GM12878 (cell line): Measurements from ENCODE around the gene KRT79. TPM values are rescaled to one million over a fixed set of nuclear protein-coding genes. Genes with fewer than 3 reads are reported as not detected.

Experiments used
- ATAC-seq: fragments of 200-7000 bp; cut with Tn5 transposase; 3 replicates; pipeline ENCODE4 v1.9.1; 2020; ENCODE audit warnings: mild to moderate bottlenecking, moderate library complexity
- BruUV-seq: library from RNA; stranded (reverse); fragments of 400-500 nt; replicated peaks from 2 replicates; lab custom pipeline; 2021; lab: Mats Ljungman, UMichigan
- CTCF ChIA-PET: fragments of 300-600 bp; sonication (Branson Sonifier 250); formaldehyde crosslinking; extraction: SDS; loops from one replicate; lab custom pipeline; 2021; ENCODE audit warnings: inconsistent platforms; lab: Yijun Ruan, JAX
- POLR2A ChIA-PET: fragments of 350-600 bp; formaldehyde crosslinking; extraction: SDS; loops from one replicate; lab custom pipeline; 2021; ENCODE audit warnings: inconsistent platforms; lab: Charles Lee
- RAD21 ChIA-PET: fragments of 300-600 bp; sonication (Branson Sonifier 250); formaldehyde crosslinking; loops from one replicate; lab custom pipeline; 2023; ENCODE audit warnings: antibody characterized with exemption; ENCODE audit not compliant: unreplicated experiment; lab: Charles Lee
- SMC1A ChIA-PET: fragments of 300-600 bp; sonication (Branson Sonifier 250); formaldehyde crosslinking; loops from one replicate; lab custom pipeline; 2023; ENCODE audit not compliant: unreplicated experiment, uncharacterized antibody; lab: Charles Lee
- DNase-seq: peaks from one replicate; pipeline ENCODE4 v3.0.0-alpha.2; 2011; ENCODE audit warnings: low read depth, low spot score
- FAIRE-seq: peaks from 3 replicates; lab custom pipeline; 2011; peaks lifted over from hg19 to GRCh38; lab: Jason Lieb, UNC
- H2AFZ ChIP-seq: 2 replicates; pipeline ENCODE4 v1.6.0; 2011; ENCODE audit warnings: low read depth, low read length, control low read depth; ENCODE audit not compliant: control insufficient read depth
- H3K27ac ChIP-seq: 2 replicates; pipeline ENCODE4 v1.5.1; 2011; ENCODE audit warnings: control low read depth; ENCODE audit not compliant: control insufficient read depth, insufficient read depth
- H3K27me3 ChIP-seq, 2 experiments: replicated peaks in 1 of 2; 2 replicates each; pipeline versions ENCODE4 v1.6.0 to v1.6.1; 2011; ENCODE audit warnings: low read length in 1 of 2; ENCODE audit not compliant: control insufficient read depth in 2 of 2, insufficient read depth in 2 of 2
- H3K36me3 ChIP-seq, 2 experiments: 2 replicates each; pipeline ENCODE4 v1.5.1; 2011; ENCODE audit warnings: low read length in 1 of 2; ENCODE audit not compliant: control insufficient read depth in 2 of 2, insufficient read depth in 2 of 2
- H3K4me1 ChIP-seq: 2 replicates; pipeline ENCODE4 v1.6.1; 2011; ENCODE audit warnings: mild to moderate bottlenecking, low read length, moderate library complexity, mixed read lengths; ENCODE audit not compliant: control insufficient read depth, insufficient read depth
- H3K4me2 ChIP-seq: 2 replicates; pipeline ENCODE4 v1.6.0; 2011; ENCODE audit warnings: control low read depth; ENCODE audit not compliant: control insufficient read depth, insufficient read depth
- H3K4me3 ChIP-seq: fragments of 200-600 bp; sonication (generic); 2 replicates; pipeline ENCODE4 v1.5.1; 2016
- H3K79me2 ChIP-seq: 2 replicates; pipeline ENCODE4 v1.6.0; 2011; ENCODE audit warnings: low read length; ENCODE audit not compliant: control insufficient read depth, insufficient read depth
- H3K9ac ChIP-seq: 2 replicates; pipeline ENCODE4 v1.8.0; 2011; ENCODE audit warnings: low read length, control low read depth, mixed read lengths; ENCODE audit not compliant: control insufficient read depth, insufficient read depth
- H3K9me3 ChIP-seq: replicated peaks from 3 replicates; pipeline ENCODE4 v1.5.1; 2011; ENCODE audit warnings: mild to moderate bottlenecking, low read length; ENCODE audit not compliant: control insufficient read depth, insufficient read depth
- H4K20me1 ChIP-seq: 2 replicates; pipeline ENCODE4 v1.6.0; 2011; ENCODE audit not compliant: control insufficient read depth, insufficient read depth
- ATF3 ChIP-seq: IDR thresholded peaks from 2 replicates; pipeline ENCODE4 v1.6.1; 2011; ENCODE audit warnings: low read depth, mild to moderate bottlenecking, low read length, moderate library complexity, borderline replicate concordance; ENCODE audit errors: extremely low read depth
- CBFB ChIP-seq: IDR thresholded peaks from 2 replicates; pipeline ENCODE4 v1.6.1; 2016; ENCODE audit warnings: antibody characterized with exemption, low read depth
- CREB1 ChIP-seq: IDR thresholded peaks from 2 replicates; pipeline ENCODE4 v1.6.1; 2012; ENCODE audit warnings: low read depth, mild to moderate bottlenecking, inconsistent platforms
- IKZF1 ChIP-seq: fragments of 450-650 bp; conservative IDR thresholded peaks from 2 replicates; pipeline ENCODE4 v1.6.1; 2017; ENCODE audit warnings: antibody characterized with exemption, mild to moderate bottlenecking
- IKZF2 ChIP-seq, 2 experiments: fragments of 450-650 bp; IDR thresholded peaks; 2 replicates each; pipeline ENCODE4 v1.6.1; 2017; ENCODE audit warnings: mild to moderate bottlenecking in 2 of 2, moderate library complexity in 2 of 2
- LARP7 ChIP-seq: fragments of 450-650 bp; IDR thresholded peaks from 2 replicates; pipeline ENCODE4 v1.6.1; 2017; ENCODE audit warnings: mild to moderate bottlenecking
- MTA3 ChIP-seq: IDR thresholded peaks from 2 replicates; pipeline ENCODE4 v1.6.1; 2012; ENCODE audit warnings: low read length, inconsistent platforms, borderline replicate concordance
- PML ChIP-seq: IDR thresholded peaks from 2 replicates; pipeline ENCODE4 v1.6.1; 2012; ENCODE audit warnings: low read length, inconsistent platforms
- RAD21 ChIP-seq: IDR thresholded peaks from 2 replicates; pipeline ENCODE4 v1.6.1; 2011; ENCODE audit warnings: mild to moderate bottlenecking, low read depth, low read length, moderate library complexity; ENCODE audit not compliant: insufficient read depth
- STAT3 ChIP-seq: IDR thresholded peaks from 2 replicates; pipeline ENCODE4 v1.6.1; 2011; ENCODE audit warnings: low read depth, low read length, improper control_type of control experiment
- TCF3 ChIP-seq: IDR thresholded peaks from 2 replicates; pipeline ENCODE4 v1.6.1; 2012; ENCODE audit warnings: low read depth, mild to moderate bottlenecking, low read length, borderline replicate concordance; ENCODE audit not compliant: insufficient read depth
- ZBTB40 ChIP-seq: fragments of 450-650 bp; IDR thresholded peaks from 2 replicates; pipeline ENCODE4 v1.6.1; 2016; ENCODE audit warnings: mild to moderate bottlenecking, moderate library complexity, borderline replicate concordance
- WGBS: methylation state at CpG from one replicate; pipeline ENCODE4 v1.1.6; 2016; ENCODE audit warnings: low lambda C conversion rate; ENCODE audit not compliant: insufficient replicate concordance, insufficient coverage; ENCODE audit errors: missing lambda C conversion rate; 5-methylcytosine and 5-hydroxymethylcytosine counted together
- in situ Hi-C: fragments of 300-500 bp; cut with MboI; formaldehyde crosslinking; loops from 9 replicates; pipeline ENCODE4 v1.14.3; 2018; ENCODE audit warnings: mixed read lengths
- intact Hi-C: fragments of 100-400 bp; cut with micrococcal nuclease; formaldehyde crosslinking; loops from one replicate; pipeline ENCODE4 v1.14.2; 2022; ENCODE audit not compliant: unreplicated experiment
- polyA plus RNA-seq, 11 experiments: library from polyadenylated mRNA; depleted of rRNA in 4 of 11; unstranded in 6 of 11; stranded (reverse) in 5 of 11; fragments of >200 nt; fragmentation: Nextera tagmentation in 4 of 11; fragmentation: Illumina TruSeq in 1 of 11; extraction: Ambion mirVana in 4 of 11; extraction: Trizol in 1 of 11; gene quantifications; 1 replicate in 1 of 11; 2 replicates in 10 of 11; pipeline versions ENCODE4 v1.2.1 to v1.2.3, GENCODE V29; 2011 to 2016; ENCODE audit warnings: inconsistent platforms in 2 of 11, missing spikeins in 2 of 11, low read depth in 1 of 11
- total RNA-seq, 4 experiments: library from RNA; depleted of rRNA in 3 of 4; stranded (reverse); fragments of >200 nt in 3 of 4; fragmentation: Illumina TruSeq in 1 of 4; extraction: Trizol in 1 of 4; gene quantifications; 2 replicates each; pipeline versions ENCODE4 v1.2.1 to v1.2.3, GENCODE V29; 2013 to 2021
- TF ChIP-seq, protein P1 (sequence below): fragments of 450-650 bp; IDR thresholded peaks from 2 replicates; pipeline ENCODE4 v1.6.1; 2014; ENCODE audit warnings: mild to moderate bottlenecking
- TF ChIP-seq, protein P2 (sequence below): fragments of 150-350 bp; IDR thresholded peaks from 2 replicates; pipeline ENCODE4 v1.6.1; 2016; ENCODE audit warnings: low read depth, low read length
- TF ChIP-seq, protein P3 (sequence below): IDR thresholded peaks from 2 replicates; pipeline ENCODE4 v1.6.1; 2012; ENCODE audit warnings: low read depth, low read length, improper control_type of control experiment

Gene KRT79
- total and polyA plus RNA-seq, 10 of the 15 experiments (the other 5 are each of a cell fraction or from before 2014, with no cell fraction given), result 0.03 to 0.09 (median 0.07) TPM; not detected in 7

DNA sequence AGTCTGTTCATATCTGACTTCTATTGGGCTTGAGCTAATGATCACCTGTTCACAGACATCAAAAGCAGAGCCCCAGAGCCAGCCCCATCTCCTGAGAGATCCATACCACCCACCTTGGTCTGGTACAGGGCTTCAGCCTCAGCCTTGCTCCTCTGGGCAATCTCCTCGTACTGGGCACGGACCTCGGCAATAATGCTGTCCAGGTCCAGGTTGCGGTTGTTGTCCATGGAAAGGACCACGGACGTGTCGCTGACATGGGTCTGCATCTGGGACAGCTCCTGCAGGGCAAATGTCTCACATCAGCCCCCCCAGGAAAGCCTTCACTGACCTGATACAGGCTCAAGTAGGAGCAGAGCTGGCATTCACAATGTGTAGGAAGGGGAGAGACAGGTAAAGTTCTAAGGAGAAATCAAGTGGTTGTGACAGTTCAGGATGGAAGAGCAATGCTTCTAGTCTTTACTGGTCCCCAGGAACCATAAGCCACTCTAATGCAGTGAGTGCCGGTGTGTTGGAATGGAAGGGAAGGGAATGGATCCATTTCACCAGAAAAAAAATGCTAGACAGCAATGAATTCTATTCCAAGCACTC, 25.4 kb downstream of the KRT79 start:
- Histone ChIP-seq H3K27ac (no peak overlapping the region), H3K79me2 (no peaks in the 10 kb centered on the region), H3K9ac (no peak overlapping the region), H3K27me3 (peaks cover 0 to 3% of the 10 kb centered on the region in 2 experiments; a peak in 2 of 4 replicates), H3K4me2 (no peak overlapping the region), H3K4me1 (no peaks in the 10 kb centered on the region), H3K9me3 (no peaks in the 10 kb centered on the region), H2AFZ (no peak overlapping the region), H3K4me3 (no peak overlapping the region), H3K36me3 (no peaks in the 10 kb centered on the region), H4K20me1 (no peaks in the 10 kb centered on the region)
- RAD21 ChIA-PET, result no interaction called here
- CTCF ChIA-PET, result no interaction called here
- FAIRE-seq (no peak), ATAC-seq (no peak), DNase-seq (no peak)
- POLR2A ChIA-PET, result no interaction called here
- WGBS, result 41% methylated on average over 8 of the region's 8 CpGs
- BruUV-seq, result no TSS peak
- intact Hi-C loops (no loop called here), in situ Hi-C loops (no loop called here)
- SMC1A ChIA-PET, result no interaction called here
- TF ChIP-seq IKZF2 (IDR thresholded peaks at IDR 0.05) (no peak), CREB1 (no peak), IKZF1 (no peak), STAT3 (no peak), PML (no peak), RAD21 (no peak), TCF3 (no peak), ZBTB40 (no peak), MTA3 (no peak), ATF3 (no peak), CBFB (no peak), LARP7 (no peak)
- TF ChIP-seq, protein P1, sequence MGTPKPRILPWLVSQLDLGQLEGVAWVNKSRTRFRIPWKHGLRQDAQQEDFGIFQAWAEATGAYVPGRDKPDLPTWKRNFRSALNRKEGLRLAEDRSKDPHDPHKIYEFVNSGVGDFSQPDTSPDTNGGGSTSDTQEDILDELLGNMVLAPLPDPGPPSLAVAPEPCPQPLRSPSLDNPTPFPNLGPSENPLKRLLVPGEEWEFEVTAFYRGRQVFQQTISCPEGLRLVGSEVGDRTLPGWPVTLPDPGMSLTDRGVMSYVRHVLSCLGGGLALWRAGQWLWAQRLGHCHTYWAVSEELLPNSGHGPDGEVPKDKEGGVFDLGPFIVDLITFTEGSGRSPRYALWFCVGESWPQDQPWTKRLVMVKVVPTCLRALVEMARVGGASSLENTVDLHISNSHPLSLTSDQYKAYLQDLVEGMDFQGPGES, result no peak
- TF ChIP-seq, protein P2, sequence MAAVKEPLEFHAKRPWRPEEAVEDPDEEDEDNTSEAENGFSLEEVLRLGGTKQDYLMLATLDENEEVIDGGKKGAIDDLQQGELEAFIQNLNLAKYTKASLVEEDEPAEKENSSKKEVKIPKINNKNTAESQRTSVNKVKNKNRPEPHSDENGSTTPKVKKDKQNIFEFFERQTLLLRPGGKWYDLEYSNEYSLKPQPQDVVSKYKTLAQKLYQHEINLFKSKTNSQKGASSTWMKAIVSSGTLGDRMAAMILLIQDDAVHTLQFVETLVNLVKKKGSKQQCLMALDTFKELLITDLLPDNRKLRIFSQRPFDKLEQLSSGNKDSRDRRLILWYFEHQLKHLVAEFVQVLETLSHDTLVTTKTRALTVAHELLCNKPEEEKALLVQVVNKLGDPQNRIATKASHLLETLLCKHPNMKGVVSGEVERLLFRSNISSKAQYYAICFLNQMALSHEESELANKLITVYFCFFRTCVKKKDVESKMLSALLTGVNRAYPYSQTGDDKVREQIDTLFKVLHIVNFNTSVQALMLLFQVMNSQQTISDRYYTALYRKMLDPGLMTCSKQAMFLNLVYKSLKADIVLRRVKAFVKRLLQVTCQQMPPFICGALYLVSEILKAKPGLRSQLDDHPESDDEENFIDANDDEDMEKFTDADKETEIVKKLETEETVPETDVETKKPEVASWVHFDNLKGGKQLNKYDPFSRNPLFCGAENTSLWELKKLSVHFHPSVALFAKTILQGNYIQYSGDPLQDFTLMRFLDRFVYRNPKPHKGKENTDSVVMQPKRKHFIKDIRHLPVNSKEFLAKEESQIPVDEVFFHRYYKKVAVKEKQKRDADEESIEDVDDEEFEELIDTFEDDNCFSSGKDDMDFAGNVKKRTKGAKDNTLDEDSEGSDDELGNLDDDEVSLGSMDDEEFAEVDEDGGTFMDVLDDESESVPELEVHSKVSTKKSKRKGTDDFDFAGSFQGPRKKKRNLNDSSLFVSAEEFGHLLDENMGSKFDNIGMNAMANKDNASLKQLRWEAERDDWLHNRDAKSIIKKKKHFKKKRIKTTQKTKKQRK, result no peak
- TF ChIP-seq, protein P3, sequence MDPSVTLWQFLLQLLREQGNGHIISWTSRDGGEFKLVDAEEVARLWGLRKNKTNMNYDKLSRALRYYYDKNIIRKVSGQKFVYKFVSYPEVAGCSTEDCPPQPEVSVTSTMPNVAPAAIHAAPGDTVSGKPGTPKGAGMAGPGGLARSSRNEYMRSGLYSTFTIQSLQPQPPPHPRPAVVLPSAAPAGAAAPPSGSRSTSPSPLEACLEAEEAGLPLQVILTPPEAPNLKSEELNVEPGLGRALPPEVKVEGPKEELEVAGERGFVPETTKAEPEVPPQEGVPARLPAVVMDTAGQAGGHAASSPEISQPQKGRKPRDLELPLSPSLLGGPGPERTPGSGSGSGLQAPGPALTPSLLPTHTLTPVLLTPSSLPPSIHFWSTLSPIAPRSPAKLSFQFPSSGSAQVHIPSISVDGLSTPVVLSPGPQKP, result no peak
